ENCODE data around the gene DMAP1. TPM values are rescaled to one million over a fixed set of nuclear protein-coding genes. Genes with fewer than 3 reads are reported as not detected.

DMAP1 gene
- total RNA-seq, 1 experiment from 2014 or later = 40.9 TPM

DNA sequence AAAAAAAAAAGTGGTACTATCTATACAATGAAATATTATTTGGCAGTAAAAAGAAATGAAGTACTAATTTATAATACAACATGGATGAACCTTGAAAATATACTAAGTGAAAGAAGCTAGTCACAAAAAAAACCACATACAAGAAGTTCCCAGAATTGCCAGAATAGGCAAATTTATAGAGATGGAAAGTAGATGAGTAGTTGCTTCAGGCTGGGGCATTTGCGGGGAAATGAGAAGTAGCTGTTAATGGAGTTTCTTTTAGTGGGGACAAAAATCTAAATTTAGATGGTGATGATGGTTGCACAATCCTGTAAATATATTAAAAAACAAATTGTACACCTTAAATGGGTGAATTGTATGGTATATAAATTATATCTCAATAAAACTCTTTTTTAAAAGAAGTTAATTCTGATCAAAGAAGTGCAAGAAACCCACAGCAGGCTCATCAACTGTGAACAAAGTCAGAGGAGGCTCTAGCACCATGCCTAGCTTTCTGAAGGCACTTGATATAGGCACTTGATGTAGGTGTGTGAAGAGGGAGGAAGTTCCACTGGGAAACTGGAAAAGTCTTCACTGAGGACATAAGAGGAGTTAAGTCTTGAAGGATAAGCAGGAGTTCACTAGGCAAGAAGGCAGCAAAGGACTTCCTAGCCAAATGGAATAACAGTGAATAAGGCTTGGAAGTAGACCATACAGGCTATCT, 52.5 kb downstream of the DMAP1 start:
- ChIA-PET POLR2A (no interaction called here), CTCF (interaction anchor here (0.6 to 1.0 kb wide), 3 partner anchors 74 to 344 kb away, joined by 3 to 6 read pairs (median 3); no protein-coding TSS in a partner anchor)
- Mint-ChIP-seq H3K27ac (no peak overlapping the region), H3K4me3 (no peak overlapping the region), H3K36me3 (no peaks in the 10 kb centered on the region), H3K4me1 (peaks cover 38% of the 10 kb centered on the region), H3K27me3 (ENCODE audit: low read depth) (no peaks in the 10 kb centered on the region), H3K9me3 (no peaks in the 10 kb centered on the region)
- DNase-seq (ENCODE audit: low spot score) (no peak), ATAC-seq (no peak)
- TF ChIP-seq GABPB1 (CRISPR knock-in tag; IDR thresholded peaks at IDR 0.05) (no peak), NFATC4 (CRISPR knock-in tag; IDR thresholded peaks at IDR 0.05) (no peak)
- TF ChIP-seq, protein P1, sequence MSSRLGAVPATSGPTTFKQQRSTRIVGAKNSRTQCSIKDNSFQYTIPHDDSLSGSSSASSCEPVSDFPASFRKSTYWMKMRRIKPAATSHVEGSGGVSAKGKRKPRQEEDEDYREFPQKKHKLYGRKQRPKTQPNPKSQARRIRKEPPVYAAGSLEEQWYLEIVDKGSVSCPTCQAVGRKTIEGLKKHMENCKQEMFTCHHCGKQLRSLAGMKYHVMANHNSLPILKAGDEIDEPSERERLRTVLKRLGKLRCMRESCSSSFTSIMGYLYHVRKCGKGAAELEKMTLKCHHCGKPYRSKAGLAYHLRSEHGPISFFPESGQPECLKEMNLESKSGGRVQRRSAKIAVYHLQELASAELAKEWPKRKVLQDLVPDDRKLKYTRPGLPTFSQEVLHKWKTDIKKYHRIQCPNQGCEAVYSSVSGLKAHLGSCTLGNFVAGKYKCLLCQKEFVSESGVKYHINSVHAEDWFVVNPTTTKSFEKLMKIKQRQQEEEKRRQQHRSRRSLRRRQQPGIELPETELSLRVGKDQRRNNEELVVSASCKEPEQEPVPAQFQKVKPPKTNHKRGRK (CRISPR knock-in tag; IDR thresholded peaks at IDR 0.05; ENCODE audit: borderline replicate concordance) = no peak
- TF ChIP-seq, protein P2, sequence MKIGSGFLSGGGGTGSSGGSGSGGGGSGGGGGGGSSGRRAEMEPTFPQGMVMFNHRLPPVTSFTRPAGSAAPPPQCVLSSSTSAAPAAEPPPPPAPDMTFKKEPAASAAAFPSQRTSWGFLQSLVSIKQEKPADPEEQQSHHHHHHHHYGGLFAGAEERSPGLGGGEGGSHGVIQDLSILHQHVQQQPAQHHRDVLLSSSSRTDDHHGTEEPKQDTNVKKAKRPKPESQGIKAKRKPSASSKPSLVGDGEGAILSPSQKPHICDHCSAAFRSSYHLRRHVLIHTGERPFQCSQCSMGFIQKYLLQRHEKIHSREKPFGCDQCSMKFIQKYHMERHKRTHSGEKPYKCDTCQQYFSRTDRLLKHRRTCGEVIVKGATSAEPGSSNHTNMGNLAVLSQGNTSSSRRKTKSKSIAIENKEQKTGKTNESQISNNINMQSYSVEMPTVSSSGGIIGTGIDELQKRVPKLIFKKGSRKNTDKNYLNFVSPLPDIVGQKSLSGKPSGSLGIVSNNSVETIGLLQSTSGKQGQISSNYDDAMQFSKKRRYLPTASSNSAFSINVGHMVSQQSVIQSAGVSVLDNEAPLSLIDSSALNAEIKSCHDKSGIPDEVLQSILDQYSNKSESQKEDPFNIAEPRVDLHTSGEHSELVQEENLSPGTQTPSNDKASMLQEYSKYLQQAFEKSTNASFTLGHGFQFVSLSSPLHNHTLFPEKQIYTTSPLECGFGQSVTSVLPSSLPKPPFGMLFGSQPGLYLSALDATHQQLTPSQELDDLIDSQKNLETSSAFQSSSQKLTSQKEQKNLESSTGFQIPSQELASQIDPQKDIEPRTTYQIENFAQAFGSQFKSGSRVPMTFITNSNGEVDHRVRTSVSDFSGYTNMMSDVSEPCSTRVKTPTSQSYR (CRISPR knock-in tag; IDR thresholded peaks at IDR 0.05) = no peak

DNA sequence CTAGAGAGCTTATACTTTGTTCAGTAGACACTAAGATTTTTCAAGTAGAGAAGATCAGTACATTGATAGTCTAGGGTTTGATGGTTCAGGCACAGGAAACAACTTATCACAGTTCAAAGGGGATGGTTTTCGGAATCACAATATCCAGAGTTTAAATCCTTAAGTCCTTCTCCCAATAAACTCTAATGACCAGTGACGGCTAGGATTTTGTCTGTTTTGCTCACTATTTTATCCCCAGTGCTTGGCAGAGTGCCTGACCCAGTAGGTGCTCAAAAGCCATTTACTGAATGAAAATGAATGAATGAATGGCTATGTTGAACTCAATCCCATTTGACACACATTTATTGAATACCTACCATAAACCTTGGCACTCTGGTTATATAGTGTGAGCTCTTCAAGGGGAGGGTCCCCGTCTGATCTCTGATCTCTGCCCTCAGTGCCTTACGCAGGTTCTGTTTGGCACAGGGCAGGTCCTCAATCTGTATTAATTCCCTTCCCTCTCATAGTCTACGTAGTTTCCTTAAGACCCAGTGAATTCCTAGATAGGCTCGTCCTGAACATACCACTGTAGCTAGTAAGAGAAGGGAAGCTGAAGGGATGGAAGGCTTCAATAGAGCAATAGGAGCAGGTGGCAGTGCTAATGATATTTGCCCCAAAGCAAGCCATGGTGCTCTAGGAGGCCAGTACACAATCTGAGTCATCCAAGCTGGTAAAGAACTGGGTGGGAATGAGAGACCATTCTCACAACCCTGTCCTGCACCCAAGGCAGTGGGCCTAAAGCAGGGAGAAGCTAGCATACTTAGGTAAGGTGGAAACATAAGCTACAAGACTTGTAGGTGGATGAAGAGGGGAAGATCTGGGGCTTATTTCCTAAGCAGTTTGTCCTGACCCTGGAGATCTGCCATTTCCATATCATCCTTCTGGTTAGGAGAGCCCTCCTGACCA, 53.4 kb downstream of the DMAP1 start:
- DNase-seq (ENCODE audit: low spot score) = no peak
- Mint-ChIP-seq H3K4me1 (peaks cover 29% of the 10 kb centered on the region), H3K36me3 (no peaks in the 10 kb centered on the region), H3K27me3 (ENCODE audit: low read depth) (no peaks in the 10 kb centered on the region), H3K4me3 (no peak overlapping the region), H3K27ac (no peak overlapping the region), H3K9me3 (no peaks in the 10 kb centered on the region)
- CTCF ChIA-PET = interaction anchor here (1.8 to 1.9 kb wide), 2 partner anchors 28 to 49 kb away, joined by 7 to 8 read pairs; no protein-coding TSS in a partner anchor
- TF ChIP-seq JAZF1 (CRISPR knock-in tag; IDR thresholded peaks at IDR 0.05) = no peak
- no peak for TF ChIP-seq ZNF671 (CRISPR knock-in tag; IDR thresholded peaks at IDR 0.05)
- TF ChIP-seq, protein P3, sequence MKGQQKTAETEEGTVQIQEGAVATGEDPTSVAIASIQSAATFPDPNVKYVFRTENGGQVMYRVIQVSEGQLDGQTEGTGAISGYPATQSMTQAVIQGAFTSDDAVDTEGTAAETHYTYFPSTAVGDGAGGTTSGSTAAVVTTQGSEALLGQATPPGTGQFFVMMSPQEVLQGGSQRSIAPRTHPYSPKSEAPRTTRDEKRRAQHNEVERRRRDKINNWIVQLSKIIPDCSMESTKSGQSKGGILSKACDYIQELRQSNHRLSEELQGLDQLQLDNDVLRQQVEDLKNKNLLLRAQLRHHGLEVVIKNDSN (CRISPR knock-in tag; IDR thresholded peaks at IDR 0.05) = no peak
- no peak for TF ChIP-seq SMAD3 (CRISPR knock-in tag; IDR thresholded peaks at IDR 0.05; ENCODE audit: borderline replicate concordance)
- TF ChIP-seq, protein P2 (CRISPR knock-in tag; IDR thresholded peaks at IDR 0.05) = no peak
- TF ChIP-seq CREB1 (CRISPR knock-in tag; IDR thresholded peaks at IDR 0.05) = no peak
- TF ChIP-seq, protein P4, sequence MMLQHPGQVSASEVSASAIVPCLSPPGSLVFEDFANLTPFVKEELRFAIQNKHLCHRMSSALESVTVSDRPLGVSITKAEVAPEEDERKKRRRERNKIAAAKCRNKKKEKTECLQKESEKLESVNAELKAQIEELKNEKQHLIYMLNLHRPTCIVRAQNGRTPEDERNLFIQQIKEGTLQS (CRISPR knock-in tag; conservative IDR thresholded peaks at IDR 0.05) = no peak
- TF ChIP-seq NFYB (CRISPR knock-in tag; conservative IDR thresholded peaks at IDR 0.05; ENCODE audit: low read depth) = no peak
- TF ChIP-seq, protein P5, sequence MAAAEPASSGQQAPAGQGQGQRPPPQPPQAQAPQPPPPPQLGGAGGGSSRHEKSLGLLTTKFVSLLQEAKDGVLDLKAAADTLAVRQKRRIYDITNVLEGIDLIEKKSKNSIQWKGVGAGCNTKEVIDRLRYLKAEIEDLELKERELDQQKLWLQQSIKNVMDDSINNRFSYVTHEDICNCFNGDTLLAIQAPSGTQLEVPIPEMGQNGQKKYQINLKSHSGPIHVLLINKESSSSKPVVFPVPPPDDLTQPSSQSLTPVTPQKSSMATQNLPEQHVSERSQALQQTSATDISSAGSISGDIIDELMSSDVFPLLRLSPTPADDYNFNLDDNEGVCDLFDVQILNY (CRISPR knock-in tag; IDR thresholded peaks at IDR 0.05) = no peak
- TF ChIP-seq FOXP1 (CRISPR knock-in tag; IDR thresholded peaks at IDR 0.05; ENCODE audit: borderline replicate concordance) = no peak
- TF ChIP-seq KAT7 (CRISPR knock-in tag; IDR thresholded peaks at IDR 0.05; ENCODE audit: borderline replicate concordance) = no peak
- no peak for TF ChIP-seq ELF4 (CRISPR knock-in tag; IDR thresholded peaks at IDR 0.05; ENCODE audit: low read depth)
- TF ChIP-seq EMX1 (CRISPR knock-in tag; IDR thresholded peaks at IDR 0.05) = no peak
- TF ChIP-seq, protein P6, sequence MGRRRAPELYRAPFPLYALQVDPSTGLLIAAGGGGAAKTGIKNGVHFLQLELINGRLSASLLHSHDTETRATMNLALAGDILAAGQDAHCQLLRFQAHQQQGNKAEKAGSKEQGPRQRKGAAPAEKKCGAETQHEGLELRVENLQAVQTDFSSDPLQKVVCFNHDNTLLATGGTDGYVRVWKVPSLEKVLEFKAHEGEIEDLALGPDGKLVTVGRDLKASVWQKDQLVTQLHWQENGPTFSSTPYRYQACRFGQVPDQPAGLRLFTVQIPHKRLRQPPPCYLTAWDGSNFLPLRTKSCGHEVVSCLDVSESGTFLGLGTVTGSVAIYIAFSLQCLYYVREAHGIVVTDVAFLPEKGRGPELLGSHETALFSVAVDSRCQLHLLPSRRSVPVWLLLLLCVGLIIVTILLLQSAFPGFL (CRISPR knock-in tag; IDR thresholded peaks at IDR 0.05; ENCODE audit: borderline replicate concordance) = no peak
- TF ChIP-seq NFE2L1 (CRISPR knock-in tag; IDR thresholded peaks at IDR 0.05) = no peak
- no peak for TF ChIP-seq CREM (CRISPR knock-in tag; IDR thresholded peaks at IDR 0.05)
- no peak for ATAC-seq
- POLR2A ChIA-PET = no interaction called here
